Hematopoietic multipotent progenitor cell treated with erythropoietin and hydrocortisone succinate and interleukin-3 and kit ligand, for 6 days (in vitro differentiated cells): ENCODE data around the gene SPC24.
"Not testable (repeated sequence)": the region's sequence is repeated elsewhere in the genome, so short reads cannot be mapped to it uniquely, and the experiment has no call there.

Experiments used
- DNase-seq: peaks from one replicate; pipeline ENCODE4 v3.0.0-alpha.2; 2015

The SPC24 gene

DNA sequence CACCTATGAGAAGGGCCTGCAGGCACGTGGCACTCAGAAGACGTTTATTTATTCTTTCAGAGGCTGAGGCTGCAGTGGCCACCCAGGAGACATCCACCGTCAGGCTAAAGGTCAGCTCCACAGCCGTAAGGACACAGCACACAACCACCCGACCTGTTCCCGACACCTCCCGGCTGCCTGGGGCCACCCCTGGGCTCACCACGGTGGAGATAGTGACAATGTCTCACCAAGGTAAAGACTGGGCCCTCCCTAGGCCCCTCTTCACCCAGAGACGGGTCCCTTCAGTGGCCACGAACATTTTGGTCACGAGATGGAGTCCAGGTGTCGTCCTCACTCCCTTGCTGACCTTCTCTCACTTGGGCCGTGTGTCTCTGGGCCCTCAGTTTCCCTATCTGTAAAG lies 32.5 kb downstream of the SPC24 start:
- DNase-seq = no peak

DNA sequence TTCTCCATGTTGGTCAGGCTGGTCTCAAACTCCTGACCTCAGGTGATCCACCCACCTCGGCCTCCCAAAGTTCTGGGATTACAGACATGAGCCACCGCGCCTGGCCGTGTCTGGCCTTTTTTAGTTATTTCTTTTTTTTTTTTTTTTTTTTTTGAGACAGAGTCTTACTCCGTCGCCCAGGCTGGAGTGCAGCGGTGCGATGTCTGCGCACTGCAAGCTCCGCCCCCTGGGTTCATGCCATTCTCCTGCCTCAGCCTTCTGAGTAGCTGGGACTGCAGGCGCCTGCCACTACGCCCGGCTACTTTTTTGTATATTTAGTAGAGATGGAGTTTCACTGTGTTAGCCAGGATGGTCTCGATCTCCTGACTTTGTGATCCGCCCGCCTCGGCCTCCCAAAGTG lies 33.6 kb downstream of the SPC24 start:
- DNase-seq = not testable (repeated sequence)

DNA sequence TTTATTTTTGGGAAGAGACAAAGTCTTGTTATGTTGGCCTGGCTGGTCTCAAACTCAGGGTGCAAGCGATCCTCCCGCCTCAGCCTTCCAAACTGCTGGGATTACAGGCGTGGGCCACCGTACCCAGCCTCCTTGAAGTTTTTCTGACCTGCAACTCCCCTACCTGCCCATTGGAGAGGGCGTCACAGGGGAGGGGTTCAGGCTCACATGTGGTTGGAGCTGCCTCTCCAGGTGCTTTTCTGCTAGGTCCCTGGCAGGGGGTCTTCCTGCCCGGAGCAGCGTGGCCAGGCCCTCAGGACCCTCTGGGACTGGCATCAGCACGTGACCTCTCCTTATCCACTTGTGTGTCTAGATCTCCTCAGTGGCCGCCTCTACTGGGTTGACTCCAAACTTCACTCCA lies 39.1 kb downstream of the SPC24 start:
- no peak for DNase-seq

DNA sequence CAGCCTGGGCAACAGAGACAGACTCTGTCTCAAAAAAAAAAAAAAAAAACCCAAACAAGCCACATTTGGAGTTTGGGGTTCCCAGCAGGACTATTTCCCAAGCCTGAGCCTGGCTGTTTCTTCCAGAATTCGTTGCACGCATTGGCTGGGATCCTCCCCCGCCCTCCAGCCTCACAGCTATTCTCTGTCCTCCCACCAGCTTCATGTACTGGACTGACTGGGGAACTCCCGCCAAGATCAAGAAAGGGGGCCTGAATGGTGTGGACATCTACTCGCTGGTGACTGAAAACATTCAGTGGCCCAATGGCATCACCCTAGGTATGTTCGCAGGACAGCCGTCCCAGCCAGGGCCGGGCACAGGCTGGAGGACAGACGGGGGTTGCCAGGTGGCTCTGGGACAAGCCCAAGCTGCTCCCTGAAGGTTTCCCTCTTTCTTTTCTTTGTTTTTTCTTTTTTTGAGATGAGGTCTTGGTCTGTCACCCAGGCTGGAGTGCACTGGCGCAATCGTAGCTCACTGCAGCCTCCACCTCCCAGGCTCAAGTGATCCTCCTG lies 39.6 kb downstream of the SPC24 start:
- DNase-seq = no peak

DNA sequence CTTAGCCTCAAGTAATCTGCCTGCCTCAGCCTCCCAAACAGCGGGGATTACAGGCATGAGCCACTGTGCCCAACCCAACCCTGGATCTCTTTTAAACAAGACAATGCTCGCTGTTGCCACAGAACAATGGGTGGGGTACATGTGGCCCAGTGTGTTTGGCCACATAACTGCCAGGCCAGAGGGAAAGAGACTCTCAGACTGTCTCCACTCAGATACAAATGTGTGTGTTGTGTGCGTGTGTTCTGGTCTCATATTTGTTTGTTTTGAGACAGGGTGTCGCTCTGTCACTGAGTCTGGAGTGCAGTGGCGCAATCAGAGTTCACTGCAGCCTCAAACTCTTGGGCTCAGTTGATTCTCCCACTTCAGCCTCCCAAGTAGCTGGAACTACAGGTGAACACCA lies 40.5 kb downstream of the SPC24 start:
- no peak for DNase-seq

DNA sequence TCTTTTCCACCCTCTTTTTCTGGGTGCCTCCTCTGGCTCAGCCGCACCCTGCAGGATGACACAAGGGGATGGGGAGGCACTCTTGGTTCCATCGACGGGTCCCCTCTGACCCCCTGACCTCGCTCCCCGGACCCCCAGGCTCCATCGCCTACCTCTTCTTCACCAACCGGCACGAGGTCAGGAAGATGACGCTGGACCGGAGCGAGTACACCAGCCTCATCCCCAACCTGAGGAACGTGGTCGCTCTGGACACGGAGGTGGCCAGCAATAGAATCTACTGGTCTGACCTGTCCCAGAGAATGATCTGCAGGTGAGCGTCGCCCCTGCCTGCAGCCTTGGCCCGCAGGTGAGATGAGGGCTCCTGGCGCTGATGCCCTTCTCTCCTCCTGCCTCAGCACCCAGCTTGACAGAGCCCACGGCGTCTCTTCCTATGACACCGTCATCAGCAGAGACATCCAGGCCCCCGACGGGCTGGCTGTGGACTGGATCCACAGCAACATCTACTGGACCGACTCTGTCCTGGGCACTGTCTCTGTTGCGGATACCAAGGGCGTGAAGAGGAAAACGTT lies 42.4 kb downstream of the SPC24 start:
- no peak for DNase-seq

DNA sequence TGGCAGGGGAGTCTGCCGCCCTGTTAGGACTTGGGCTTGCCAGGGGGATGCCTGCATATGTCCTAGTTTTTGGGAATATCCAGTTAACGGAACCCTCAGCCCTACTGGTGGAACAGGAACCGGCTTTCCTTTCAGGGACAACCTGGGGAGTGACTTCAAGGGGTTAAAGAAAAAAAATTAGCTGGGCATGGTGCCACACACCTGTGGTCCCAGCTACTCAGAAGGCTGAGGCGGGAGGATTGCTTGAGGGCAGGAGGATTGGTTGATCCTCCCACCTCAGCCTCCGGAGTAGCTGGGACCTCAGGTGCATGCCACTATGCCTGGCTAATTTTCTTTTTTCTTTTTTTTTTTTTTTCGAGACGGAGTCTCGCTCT lies 43.8 kb downstream of the SPC24 start:
- no peak for DNase-seq

DNA sequence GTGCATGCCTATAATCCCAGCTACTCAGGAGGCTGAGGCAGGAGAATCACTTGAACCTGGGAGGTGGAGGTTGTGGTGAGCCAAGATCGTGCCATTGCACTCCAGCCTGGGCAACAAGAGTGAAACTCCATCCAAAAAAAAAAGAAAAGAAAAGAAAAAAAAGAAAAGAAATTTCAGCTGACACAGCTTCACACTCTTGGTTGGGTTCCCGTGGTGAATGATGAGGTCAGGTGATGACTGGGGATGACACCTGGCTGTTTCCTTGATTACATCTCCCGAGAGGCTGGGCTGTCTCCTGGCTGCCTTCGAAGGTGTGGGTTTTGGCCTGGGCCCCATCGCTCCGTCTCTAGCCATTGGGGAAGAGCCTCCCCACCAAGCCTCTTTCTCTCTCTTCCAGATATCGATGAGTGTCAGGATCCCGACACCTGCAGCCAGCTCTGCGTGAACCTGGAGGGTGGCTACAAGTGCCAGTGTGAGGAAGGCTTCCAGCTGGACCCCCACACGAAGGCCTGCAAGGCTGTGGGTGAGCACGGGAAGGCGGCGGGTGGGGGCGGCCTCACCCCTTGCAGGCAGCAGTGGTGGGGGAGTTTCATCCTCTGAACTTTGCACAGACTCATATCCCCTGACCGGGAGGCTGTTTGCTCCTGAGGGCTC lies 44.3 kb downstream of the SPC24 start:
- DNase-seq = no peak

DNA sequence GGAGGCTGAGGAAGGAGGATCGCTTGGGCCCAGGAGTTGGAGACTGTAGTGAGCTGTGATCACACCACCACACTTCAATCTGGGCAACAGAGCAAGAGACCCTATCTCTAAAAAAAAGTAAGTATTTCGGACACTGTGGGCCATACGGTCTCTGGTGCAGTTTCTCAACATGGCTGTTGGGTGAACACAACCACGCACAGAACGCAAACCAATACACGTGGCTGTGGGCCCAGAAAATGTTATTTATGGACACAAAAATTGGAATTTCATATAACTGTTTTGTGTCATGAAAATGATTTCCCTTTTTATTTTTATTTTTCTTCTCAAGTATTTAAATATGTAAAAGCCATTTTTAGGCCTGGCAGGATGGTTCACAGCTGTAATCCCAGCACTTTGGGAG lies 46.8 kb downstream of the SPC24 start:
- DNase-seq = no peak

DNA sequence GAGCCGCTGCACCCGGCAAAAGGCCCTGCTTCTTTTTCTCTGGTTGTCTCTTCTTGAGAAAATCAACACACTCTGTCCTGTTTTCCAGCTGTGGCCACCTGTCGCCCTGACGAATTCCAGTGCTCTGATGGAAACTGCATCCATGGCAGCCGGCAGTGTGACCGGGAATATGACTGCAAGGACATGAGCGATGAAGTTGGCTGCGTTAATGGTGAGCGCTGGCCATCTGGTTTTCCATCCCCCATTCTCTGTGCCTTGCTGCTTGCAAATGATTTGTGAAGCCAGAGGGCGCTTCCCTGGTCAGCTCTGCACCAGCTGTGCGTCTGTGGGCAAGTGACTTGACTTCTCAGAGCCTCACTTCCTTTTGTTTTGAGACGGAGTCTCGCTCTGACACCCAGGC lies 49.1 kb downstream of the SPC24 start:
- DNase-seq = no peak

DNA sequence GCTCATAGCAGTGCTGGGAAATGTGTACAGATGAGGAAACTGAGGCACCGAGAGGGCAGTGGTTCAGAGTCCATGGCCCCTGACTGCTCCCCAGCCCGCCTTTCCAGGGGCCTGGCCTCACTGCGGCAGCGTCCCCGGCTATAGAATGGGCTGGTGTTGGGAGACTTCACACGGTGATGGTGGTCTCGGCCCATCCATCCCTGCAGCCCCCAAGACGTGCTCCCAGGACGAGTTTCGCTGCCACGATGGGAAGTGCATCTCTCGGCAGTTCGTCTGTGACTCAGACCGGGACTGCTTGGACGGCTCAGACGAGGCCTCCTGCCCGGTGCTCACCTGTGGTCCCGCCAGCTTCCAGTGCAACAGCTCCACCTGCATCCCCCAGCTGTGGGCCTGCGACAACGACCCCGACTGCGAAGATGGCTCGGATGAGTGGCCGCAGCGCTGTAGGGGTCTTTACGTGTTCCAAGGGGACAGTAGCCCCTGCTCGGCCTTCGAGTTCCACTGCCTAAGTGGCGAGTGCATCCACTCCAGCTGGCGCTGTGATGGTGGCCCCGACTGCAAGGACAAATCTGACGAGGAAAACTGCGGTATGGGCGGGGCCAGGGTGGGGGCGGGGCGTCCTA lies 50.5 kb downstream of the SPC24 start:
- no peak for DNase-seq

DNA sequence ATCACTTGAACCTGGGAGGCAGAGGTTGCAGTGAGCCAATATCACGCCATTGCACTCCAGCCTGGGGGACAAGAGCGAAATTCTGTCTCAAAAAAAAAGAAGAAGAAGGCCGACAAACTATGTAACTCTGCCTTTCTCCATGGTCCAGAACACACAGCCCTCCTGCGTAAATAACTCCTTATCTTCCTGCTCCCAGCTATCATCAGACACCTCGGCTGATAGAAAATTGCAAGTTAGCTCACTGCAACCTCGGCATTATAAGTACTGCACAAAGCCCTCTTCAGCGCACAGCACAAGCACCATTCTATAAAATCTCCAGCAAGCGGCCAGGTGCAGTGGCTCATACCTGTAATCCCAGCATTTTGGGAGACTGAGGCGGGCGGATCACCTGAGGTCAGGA lies 51.9 kb downstream of the SPC24 start:
- not testable (repeated sequence) for DNase-seq

DNA sequence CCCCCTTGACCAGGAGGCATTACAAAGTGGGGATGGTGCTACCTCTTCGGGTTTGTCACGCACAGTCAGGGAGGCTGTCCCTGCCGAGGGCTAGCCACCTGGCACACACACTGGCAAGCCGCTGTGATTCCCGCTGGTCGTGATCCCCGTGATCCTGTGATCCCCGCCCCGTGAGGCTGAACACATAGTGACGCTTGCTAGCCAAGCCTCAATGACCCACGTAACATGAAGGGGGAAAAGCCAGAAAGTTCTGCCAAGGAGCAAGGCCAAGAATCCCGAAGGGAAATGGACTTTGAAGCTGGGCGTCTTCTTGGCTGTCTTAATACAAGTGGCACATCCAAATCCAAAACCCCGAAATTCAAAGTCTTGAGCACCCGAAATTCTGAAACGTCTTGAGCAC lies 52.6 kb downstream of the SPC24 start:
- DNase-seq = no peak

DNA sequence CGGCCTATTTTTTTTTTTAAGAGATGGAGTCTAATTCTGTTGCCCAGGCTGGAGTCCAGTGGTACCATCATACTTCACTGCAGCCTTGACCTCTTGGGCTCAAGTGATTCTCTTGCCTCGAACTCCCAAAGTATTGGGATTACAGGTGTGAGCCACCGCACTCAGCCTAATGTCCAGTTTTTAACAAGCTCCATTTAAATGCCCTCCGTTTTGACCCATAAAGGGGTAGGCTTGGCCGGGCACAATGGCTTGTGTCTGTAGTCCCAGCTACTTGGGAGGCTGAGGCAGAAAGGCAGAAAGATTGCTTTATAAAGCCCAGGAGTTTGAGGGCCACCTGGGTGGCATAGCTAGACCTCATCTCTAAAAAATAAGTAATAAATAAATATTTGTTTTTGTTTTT lies 54.5 kb downstream of the SPC24 start:
- no peak for DNase-seq

DNA sequence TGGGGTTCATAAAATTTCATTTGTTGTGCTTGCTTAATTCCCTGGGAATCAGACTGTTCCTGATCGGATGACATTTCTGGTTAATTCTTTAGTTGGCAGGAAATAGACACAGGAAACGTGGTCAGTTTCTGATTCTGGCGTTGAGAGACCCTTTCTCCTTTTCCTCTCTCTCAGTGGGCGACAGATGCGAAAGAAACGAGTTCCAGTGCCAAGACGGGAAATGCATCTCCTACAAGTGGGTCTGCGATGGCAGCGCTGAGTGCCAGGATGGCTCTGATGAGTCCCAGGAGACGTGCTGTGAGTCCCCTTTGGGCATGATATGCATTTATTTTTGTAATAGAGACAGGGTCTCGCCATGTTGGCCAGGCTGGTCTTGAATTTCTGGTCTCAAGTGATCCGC lies 55.5 kb downstream of the SPC24 start:
- no peak for DNase-seq

DNA sequence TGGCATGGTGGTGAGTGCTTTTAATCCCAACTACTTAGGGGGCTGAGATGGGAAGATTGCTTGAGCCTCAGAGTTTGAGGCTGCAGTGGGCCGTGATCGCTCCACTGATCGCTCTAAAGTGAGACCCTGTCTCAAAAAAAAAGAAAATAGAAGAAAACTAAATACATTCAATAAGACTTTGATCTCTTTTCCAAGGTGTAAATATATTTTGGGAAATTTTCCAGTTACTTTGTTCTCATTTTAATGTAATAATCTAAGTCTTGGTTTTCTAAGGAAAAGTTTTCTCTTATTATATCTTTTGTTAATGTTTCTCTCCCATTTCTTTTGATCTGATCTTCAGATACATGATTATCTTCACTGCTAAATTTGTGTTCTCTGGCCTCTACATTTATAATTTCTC lies 56.7 kb downstream of the SPC24 start:
- no peak for DNase-seq

DNA sequence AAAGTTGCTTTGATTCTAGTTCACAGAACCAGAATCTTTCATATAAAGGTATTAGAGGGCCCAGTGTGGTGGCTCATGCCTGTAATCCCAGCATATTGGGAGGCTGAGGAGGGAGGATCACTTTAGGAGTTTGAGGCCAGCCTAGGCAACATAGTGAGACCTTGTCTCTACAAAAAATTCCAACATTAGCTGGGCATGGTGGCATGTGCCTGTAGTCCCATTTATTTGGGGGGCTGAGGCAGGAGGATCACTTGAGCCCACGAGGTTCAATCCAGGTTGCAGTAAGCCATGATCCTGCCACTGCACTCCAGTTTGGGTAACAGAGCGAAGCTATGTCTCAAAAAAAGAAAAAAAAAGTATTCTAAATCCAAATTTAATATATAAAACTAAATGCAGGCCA lies 57.3 kb downstream of the SPC24 start:
- no peak for DNase-seq

DNA sequence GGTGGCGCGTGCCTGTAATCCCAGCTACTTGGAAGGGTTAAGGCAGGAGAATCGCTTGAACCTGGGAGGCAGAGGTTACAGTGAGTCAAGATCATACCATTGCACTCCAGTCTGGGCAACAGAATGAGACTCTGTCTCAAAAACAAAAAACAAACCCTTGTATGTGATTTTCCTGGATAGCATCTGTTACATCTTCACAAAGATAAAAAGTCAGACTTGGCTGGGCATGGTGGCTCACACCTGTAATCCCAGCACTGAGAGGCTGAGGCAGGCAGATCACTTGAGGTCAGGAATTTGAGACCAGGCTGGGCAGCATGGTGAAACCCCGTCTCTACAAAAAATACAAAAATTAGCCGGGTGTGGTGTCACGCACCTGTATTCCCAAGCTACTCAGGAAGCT lies 58.2 kb downstream of the SPC24 start:
- not testable (repeated sequence) for DNase-seq

DNA sequence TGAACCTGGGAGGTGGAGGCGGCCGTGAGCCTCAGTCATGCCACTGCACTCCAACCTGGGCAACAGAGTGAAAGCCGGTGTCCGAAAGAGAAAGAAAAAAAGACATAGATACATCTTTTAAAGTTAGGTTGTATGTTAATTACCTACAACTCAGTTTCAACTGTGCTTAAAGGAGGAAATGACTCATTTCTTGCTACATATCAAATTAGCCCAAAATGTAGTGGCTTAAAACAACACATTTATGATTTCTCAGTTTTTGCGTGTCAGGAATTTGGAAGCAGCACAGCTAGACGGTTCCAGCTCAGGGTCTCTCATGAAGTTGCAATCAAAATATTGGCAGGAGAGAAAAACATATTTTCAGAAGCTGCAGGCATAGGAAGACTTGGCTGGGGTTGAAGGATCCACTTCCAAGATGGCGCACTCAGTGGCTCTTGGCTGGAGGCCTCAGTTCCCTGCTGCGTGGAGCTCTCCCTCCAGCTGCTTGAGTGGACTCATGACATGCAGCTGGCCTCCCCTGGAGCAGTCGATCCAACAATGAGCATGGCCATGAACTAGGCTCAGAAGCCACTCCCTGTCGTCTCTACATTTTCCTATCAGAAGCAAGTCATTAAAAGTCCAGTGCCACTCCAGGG lies 59.3 kb downstream of the SPC24 start:
- DNase-seq = peak; percentile 33
